GM18502 (cell line): ENCODE data around the gene CEP85L.
A peak's percentile ranks its signal among the peaks of the same experiment; 100 is the strongest.

ENCODE experiments used
- ATAC-seq: cut with Tn5 transposase; IDR thresholded peaks from one replicate; pipeline ENCODE4 v1.9.1; 2021; ENCODE audit warnings: mild to moderate bottlenecking; ENCODE audit not compliant: unreplicated experiment, poor library complexity

The CEP85L gene

GRCh38 chr6:118551063-118552053 is 100.0 kb downstream of the CEP85L start:
- peak; percentile 90 for ATAC-seq

- no peak for ATAC-seq
Measured at GRCh38 chr6:118548613-118549012, 102.8 kb downstream of the CEP85L start.

- ATAC-seq, result no peak
Measured at GRCh38 chr6:118548136-118548535, 103.3 kb downstream of the CEP85L start, which contains the start of gene PLN. TSS of gene PLN (plus strand) at chr6:118548296. CDS start at chr6:118558922, 10,626 bp downstream.

GRCh38 chr6:118546880-118547218 is 104.5 kb downstream of the CEP85L start:
- ATAC-seq, result no peak

- no peak for ATAC-seq
Measured at GRCh38 chr6:118546164-118546879, 105.1 kb downstream of the CEP85L start.

- ATAC-seq, result no peak
Measured at GRCh38 chr6:118544105-118544504, 107.3 kb downstream of the CEP85L start.

GRCh38 chr6:118542184-118542952 is 109.0 kb downstream of the CEP85L start:
- no peak for ATAC-seq

- no peak for ATAC-seq
Measured at GRCh38 chr6:118537574-118537973, 113.8 kb downstream of the CEP85L start.

GRCh38 chr6:118536478-118536877 is 114.9 kb downstream of the CEP85L start:
- ATAC-seq, result no peak

GRCh38 chr6:118535176-118535844 is 116.1 kb downstream of the CEP85L start:
- ATAC-seq, result no peak

GRCh38 chr6:118530942-118531341 is 120.4 kb downstream of the CEP85L start:
- ATAC-seq, result no peak

GRCh38 chr6:118529756-118530155 is 121.6 kb downstream of the CEP85L start:
- ATAC-seq, result no peak

GRCh38 chr6:118528129-118528528 is 123.3 kb downstream of the CEP85L start:
- ATAC-seq, result no peak

- ATAC-seq, result no peak
Measured at GRCh38 chr6:118525913-118526780, 125.2 kb downstream of the CEP85L start.

- no peak for ATAC-seq
Measured at GRCh38 chr6:118524686-118525085, 126.7 kb downstream of the CEP85L start.

GRCh38 chr6:118523216-118523615 is 128.2 kb downstream of the CEP85L start:
- ATAC-seq, result no peak

- ATAC-seq, result no peak
Measured at GRCh38 chr6:118522422-118522821, 129.0 kb downstream of the CEP85L start.

- no peak for ATAC-seq
Measured at GRCh38 chr6:118514689-118515088, 136.7 kb downstream of the CEP85L start.
